Neural cell (in vitro differentiated cells): Measurements from ENCODE around the gene ORC1. TPM values are rescaled to one million over a fixed set of nuclear protein-coding genes. Genes with fewer than 3 reads are reported as not detected.

Experiments used
- H2AFZ ChIP-seq: fragments of 200-600, 300-800 bp; sonication (generic), shearing (Covaris generic); 2 replicates; pipeline ENCODE4 v1.6.0; 2014; ENCODE audit warnings: low read depth, mild to moderate bottlenecking, antibody characterized with exemption, low read length, moderate library complexity
- H3F3A ChIP-seq: fragments of 200-600 bp; shearing (Covaris generic); 2 replicates; pipeline ENCODE4 v1.6.1; 2016; ENCODE audit warnings: mild to moderate bottlenecking, moderate library complexity, mixed read lengths, antibody characterized with exemption, low read length; ENCODE audit not compliant: insufficient read depth, poor library complexity, severe bottlenecking
- H3K27ac ChIP-seq: fragments of 200-600, 300-800 bp; sonication (generic), shearing (Covaris generic); 2 replicates; pipeline ENCODE4 v1.5.1; 2014; ENCODE audit warnings: mild to moderate bottlenecking, low read length, moderate library complexity
- H3K27me3 ChIP-seq: fragments of 300-800, 200-600 bp; sonication (generic), shearing (Covaris generic); 2 replicates; pipeline ENCODE4 v1.6.0; 2014; ENCODE audit warnings: mild to moderate bottlenecking, low read depth, low read length, moderate library complexity; ENCODE audit not compliant: insufficient read depth
- H3K36me3 ChIP-seq: fragments of 300-800, 200-600 bp; sonication (generic), shearing (Covaris generic); 2 replicates; pipeline ENCODE4 v1.5.1; 2014; ENCODE audit warnings: mild to moderate bottlenecking, antibody characterized with exemption, low read length, moderate library complexity; ENCODE audit not compliant: insufficient read depth
- H3K4me2 ChIP-seq: fragments of 300-800, 200-600 bp; sonication (generic), shearing (Covaris generic); 2 replicates; pipeline ENCODE4 v1.6.0; 2014; ENCODE audit warnings: mild to moderate bottlenecking, low read length
- H3K4me3 ChIP-seq: fragments of 300-800, 200-600 bp; sonication (generic), shearing (Covaris generic); 2 replicates; pipeline ENCODE4 v1.5.1; 2014; ENCODE audit warnings: mild to moderate bottlenecking, low read length, moderate library complexity
- H3K79me2 ChIP-seq: fragments of 200-600 bp; shearing (Covaris generic); replicated peaks from 2 replicates; pipeline ENCODE4 v1.6.0; 2014; ENCODE audit warnings: mild to moderate bottlenecking, low read length, moderate library complexity; ENCODE audit not compliant: insufficient read depth
- H3K9ac ChIP-seq: fragments of 300-800, 200-600 bp; sonication (generic), shearing (Covaris generic); 2 replicates; pipeline ENCODE4 v1.6.1; 2016; ENCODE audit warnings: mild to moderate bottlenecking, low read length, mixed read lengths
- H3K9me2 ChIP-seq: fragments of 200-600 bp; shearing (Covaris generic); 2 replicates; pipeline ENCODE4 v1.6.1; 2016; ENCODE audit warnings: mild to moderate bottlenecking, low read length, mixed read lengths; ENCODE audit not compliant: insufficient read depth
- H3K9me3 ChIP-seq: fragments of 200-600, 300-800 bp; sonication (generic), shearing (Covaris generic); 2 replicates; pipeline ENCODE4 v1.6.1; 2016; ENCODE audit warnings: mild to moderate bottlenecking, mixed run types, low read length, moderate library complexity, mixed read lengths
- H4K20me1 ChIP-seq: fragments of 200-600 bp; shearing (Covaris generic); 2 replicates; pipeline ENCODE4 v1.6.1; 2016; ENCODE audit warnings: mild to moderate bottlenecking, mixed run types; ENCODE audit not compliant: insufficient read depth
- CTCF ChIP-seq: fragments of 450-650 bp; IDR thresholded peaks from 2 replicates; pipeline ENCODE4 v1.5.1; 2014; ENCODE audit warnings: antibody characterized with exemption, mild to moderate bottlenecking, moderate library complexity; ENCODE audit not compliant: poor library complexity, severe bottlenecking
- EP300 ChIP-seq: fragments of 450-650 bp; conservative IDR thresholded peaks from 2 replicates; pipeline ENCODE4 v1.6.1; 2014; ENCODE audit warnings: antibody characterized with exemption, mild to moderate bottlenecking, moderate library complexity; ENCODE audit not compliant: poor library complexity, severe bottlenecking
- EZH2 ChIP-seq: fragments of 200-600, 300-800 bp; shearing (Covaris generic), sonication (generic); IDR thresholded peaks from 2 replicates; pipeline ENCODE4 v1.6.1; 2014; ENCODE audit warnings: antibody characterized with exemption, low read length, borderline replicate concordance, mild to moderate bottlenecking; ENCODE audit not compliant: insufficient read depth, poor library complexity, severe bottlenecking
- MXI1 ChIP-seq: fragments of 450-650 bp; conservative IDR thresholded peaks from 2 replicates; pipeline ENCODE4 v1.6.1; 2014; ENCODE audit warnings: antibody characterized with exemption, mild to moderate bottlenecking; ENCODE audit not compliant: poor library complexity, severe bottlenecking
- POLR2AphosphoS5 ChIP-seq: IDR thresholded peaks from 2 replicates; pipeline ENCODE4 v1.6.1; 2012
- RAD21 ChIP-seq: fragments of 450-650 bp; conservative IDR thresholded peaks from 2 replicates; pipeline ENCODE4 v1.6.1; 2014; ENCODE audit warnings: antibody characterized with exemption, mild to moderate bottlenecking, moderate library complexity
- REST ChIP-seq: IDR thresholded peaks from 2 replicates; pipeline ENCODE4 v1.6.1; 2012; ENCODE audit warnings: borderline replicate concordance
- SMC3 ChIP-seq: fragments of 450-650 bp; conservative IDR thresholded peaks from 2 replicates; pipeline ENCODE4 v1.6.1; 2014; ENCODE audit warnings: antibody characterized with exemption, mild to moderate bottlenecking, moderate library complexity; ENCODE audit not compliant: poor library complexity
- TAF1 ChIP-seq: IDR thresholded peaks from 2 replicates; pipeline ENCODE4 v1.6.1; 2012; ENCODE audit warnings: low read depth
- polyA plus RNA-seq: library from polyadenylated mRNA; depleted of rRNA; stranded (reverse); fragments of >200 nt; gene quantifications from 2 replicates; pipeline ENCODE4 v1.2.3, GENCODE V29; 2014

ORC1 gene
- polyA plus RNA-seq, 1 donor from 2014 or later = 0.64 TPM

- TF ChIP-seq REST (no peak), EZH2 (no peak), CTCF (no peak), POLR2AphosphoS5 (no peak), TAF1 (no peak), MXI1 (no peak), EP300 (no peak), SMC3 (no peak), RAD21 (no peak)
Observed at GRCh38 chr1:52323731-52324130, 80.5 kb downstream of the ORC1 start.

More at GRCh38 chr1:52323731-52324130, 80.5 kb downstream of the ORC1 start:
- no peaks in the 10 kb centered on the region for H3K9me2 ChIP-seq
- no peaks in the 10 kb centered on the region for H4K20me1 ChIP-seq
- no peaks in the 10 kb centered on the region for H3K27me3 ChIP-seq
- no peaks in the 10 kb centered on the region for H3F3A ChIP-seq
- H3K9me3 ChIP-seq = no peaks in the 10 kb centered on the region
- H3K4me2 ChIP-seq = no peak overlapping the region
- no peak overlapping the region for H2AFZ ChIP-seq
- no peaks in the 10 kb centered on the region for H3K79me2 ChIP-seq
- H3K36me3 ChIP-seq = no peaks in the 10 kb centered on the region
- H3K27ac ChIP-seq = no peak overlapping the region
- no peak overlapping the region for H3K9ac ChIP-seq
- no peak overlapping the region for H3K4me3 ChIP-seq

Other genes with a start within 250 kb of the ORC1 start
- 20.1 and 24.6 TPM in 2 replicates for gene CC2D1B, start 38.2 kb downstream of the ORC1 start, polyA plus RNA-seq
- 16.1 and 18.0 TPM in 2 replicates for gene PRPF38A, start 179 bp upstream of the ORC1 start, polyA plus RNA-seq
- gene TUT4, start 148.7 kb upstream of the ORC1 start, polyA plus RNA-seq = 84.1 and 96.3 TPM in 2 replicates
- 1.3 and 1.8 TPM in 2 replicates for gene GPX7, start 197.9 kb upstream of the ORC1 start, polyA plus RNA-seq
- not detected in 2 replicates for gene SHISAL2A, start 228.7 kb upstream of the ORC1 start, polyA plus RNA-seq